ENCODE measurements around the gene RARB.

RARB gene

DNA sequence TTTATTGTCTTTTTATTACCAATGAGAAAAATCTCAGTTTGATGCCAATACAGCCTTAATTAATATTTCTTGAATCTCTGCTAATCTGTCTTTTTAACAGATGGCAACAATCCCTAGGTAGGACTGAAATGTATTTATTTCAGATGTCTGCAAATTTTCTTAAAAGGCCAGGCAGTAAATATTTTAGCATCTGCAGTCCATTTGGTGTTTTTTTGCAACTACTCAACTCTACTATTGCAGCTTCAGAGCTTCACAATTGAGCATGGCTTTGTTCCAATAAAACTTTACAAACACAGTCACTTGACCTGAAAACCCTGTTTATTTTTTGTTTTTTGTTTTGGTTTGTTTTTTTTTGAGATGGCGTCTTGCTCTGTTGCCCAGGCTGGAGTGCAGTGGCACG lies 82.7 kb downstream of the RARB start:
- no peak overlapping the region for H3K9ac ChIP-seq (ENCODE audit: low read length)
- H3K4me3 ChIP-seq (ENCODE audit: low read depth, low read length), result no peak overlapping the region
- no peaks in the 10 kb centered on the region for H3K9me3 ChIP-seq (ENCODE audit: control insufficient read depth, insufficient read depth, low read depth, low read length)
- H3K36me3 ChIP-seq (ENCODE audit: control insufficient read depth, insufficient read depth, low read length), result no peaks in the 10 kb centered on the region
- H3K27me3 ChIP-seq (ENCODE audit: control insufficient read depth, insufficient read depth, low read length), result no peaks in the 10 kb centered on the region
- H3K27ac ChIP-seq (ENCODE audit: low read depth, low read length), result no peak overlapping the region
- H3K4me1 ChIP-seq (ENCODE audit: control insufficient read depth, insufficient read depth, low read length), result no peaks in the 10 kb centered on the region; the same call in 1 of the 2 replicates

DNA sequence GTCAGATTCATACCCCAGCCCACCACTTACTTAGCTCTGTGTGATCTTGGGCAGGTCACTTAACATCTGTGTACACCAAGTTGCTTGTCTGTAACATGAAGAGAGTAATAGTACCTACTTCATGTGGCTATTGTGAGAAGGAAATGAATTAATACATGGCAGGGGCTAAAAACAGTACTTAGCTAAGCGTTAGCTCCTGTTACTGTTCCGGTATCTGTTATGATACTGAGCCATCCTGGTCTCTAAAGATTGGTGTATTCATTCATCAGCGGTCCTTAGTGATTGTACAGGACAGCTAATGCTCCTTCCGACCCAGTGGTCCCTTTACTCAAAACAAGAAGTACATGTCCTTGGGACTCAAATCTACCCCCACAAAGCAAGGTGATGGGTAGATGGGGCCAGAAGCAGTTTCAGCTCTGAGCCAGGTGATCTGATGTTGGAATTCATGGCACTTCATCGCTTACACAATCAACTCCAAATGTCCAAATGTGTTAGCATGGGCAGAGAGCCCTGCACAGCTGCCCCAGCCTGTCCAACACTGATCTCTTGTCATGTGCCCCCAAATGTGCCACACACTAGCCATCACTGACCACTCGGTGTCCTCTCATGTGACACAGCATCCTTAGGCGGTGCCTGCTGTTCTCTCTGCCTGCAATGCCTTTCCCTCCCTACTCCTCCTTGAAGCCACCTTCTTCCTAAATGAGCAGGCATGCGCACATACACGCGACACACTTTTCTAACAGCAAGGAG lies 84.1 kb downstream of the RARB start:
- H3K9ac ChIP-seq (ENCODE audit: low read length), result no peak overlapping the region
- no peak overlapping the region for H3K27ac ChIP-seq (ENCODE audit: low read depth, low read length)
- no peaks in the 10 kb centered on the region; the same call in 1 of the 2 replicates for H3K4me1 ChIP-seq (ENCODE audit: control insufficient read depth, insufficient read depth, low read length)
- H3K36me3 ChIP-seq (ENCODE audit: control insufficient read depth, insufficient read depth, low read length), result no peaks in the 10 kb centered on the region
- no peaks in the 10 kb centered on the region for H3K9me3 ChIP-seq (ENCODE audit: control insufficient read depth, insufficient read depth, low read depth, low read length)
- no peaks in the 10 kb centered on the region for H3K27me3 ChIP-seq (ENCODE audit: control insufficient read depth, insufficient read depth, low read length)
- H3K4me3 ChIP-seq (ENCODE audit: low read depth, low read length), result no peak overlapping the region

DNA sequence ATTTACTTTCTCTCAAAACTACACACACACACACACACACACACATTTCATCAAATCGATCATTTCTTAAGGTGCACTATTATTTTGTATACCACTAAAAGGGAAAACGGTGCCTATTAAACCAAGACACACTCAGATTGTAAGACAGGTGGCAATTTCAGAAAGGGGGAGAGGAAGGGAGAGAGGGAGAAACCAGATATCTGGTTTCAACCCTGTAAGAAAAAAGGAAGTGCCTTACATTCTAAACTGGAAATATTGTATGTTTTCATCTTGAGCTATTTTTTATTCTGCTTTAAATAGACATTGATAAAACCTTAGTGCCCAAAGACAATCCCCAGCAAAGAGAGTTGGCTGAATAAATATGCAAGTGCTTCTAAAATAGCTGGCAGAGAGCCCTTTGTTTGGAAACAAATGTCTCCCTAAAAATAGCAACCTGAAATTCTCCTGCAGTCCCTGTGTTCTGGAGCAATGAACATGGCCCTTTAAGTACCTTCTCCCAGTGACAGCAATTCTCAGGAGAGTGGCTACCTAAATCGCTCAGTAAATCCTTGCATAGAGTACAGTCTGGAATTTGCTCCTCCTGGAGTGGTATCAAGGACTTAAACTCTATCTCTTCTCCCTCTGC lies 85.7 kb downstream of the RARB start:
- H3K27ac ChIP-seq (ENCODE audit: low read depth, low read length), result no peak overlapping the region
- H3K36me3 ChIP-seq (ENCODE audit: control insufficient read depth, insufficient read depth, low read length), result no peaks in the 10 kb centered on the region
- no peaks in the 10 kb centered on the region; the same call in 1 of the 2 replicates for H3K4me1 ChIP-seq (ENCODE audit: control insufficient read depth, insufficient read depth, low read length)
- H3K9me3 ChIP-seq (ENCODE audit: control insufficient read depth, insufficient read depth, low read depth, low read length), result no peaks in the 10 kb centered on the region
- H3K27me3 ChIP-seq (ENCODE audit: control insufficient read depth, insufficient read depth, low read length), result no peaks in the 10 kb centered on the region
- H3K9ac ChIP-seq (ENCODE audit: low read length), result no peak overlapping the region
- H3K4me3 ChIP-seq (ENCODE audit: low read depth, low read length), result no peak overlapping the region

DNA sequence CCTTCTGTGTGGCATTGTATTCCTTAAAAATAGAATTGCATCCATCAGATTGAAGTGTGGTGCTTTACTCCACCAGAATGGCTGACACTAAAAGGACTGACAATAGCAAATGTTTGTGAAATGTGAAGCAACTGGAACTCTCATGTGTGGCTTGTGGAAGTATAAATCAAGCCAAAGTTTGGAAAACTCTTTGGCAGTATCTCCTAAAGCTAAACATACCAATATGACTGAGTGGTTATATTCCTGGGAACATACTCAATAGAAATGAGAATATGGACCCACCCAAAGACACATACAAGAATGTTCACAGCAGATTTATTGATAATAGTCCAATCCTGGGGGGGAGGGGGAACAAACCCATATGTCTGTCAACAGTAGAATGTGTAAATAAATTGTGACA lies 87.1 kb downstream of the RARB start:
- Histone ChIP-seq H3K27me3 (ENCODE audit: control insufficient read depth, insufficient read depth, low read length) (no peaks in the 10 kb centered on the region), H3K36me3 (ENCODE audit: control insufficient read depth, insufficient read depth, low read length) (no peaks in the 10 kb centered on the region), H3K9me3 (ENCODE audit: control insufficient read depth, insufficient read depth, low read depth, low read length) (no peaks in the 10 kb centered on the region), H3K4me3 (ENCODE audit: low read depth, low read length) (no peak overlapping the region), H3K27ac (ENCODE audit: low read depth, low read length) (no peak overlapping the region), H3K4me1 (ENCODE audit: control insufficient read depth, insufficient read depth, low read length) (no peaks in the 10 kb centered on the region; the same call in 1 of the 2 replicates), H3K9ac (ENCODE audit: low read length) (no peak overlapping the region)

DNA sequence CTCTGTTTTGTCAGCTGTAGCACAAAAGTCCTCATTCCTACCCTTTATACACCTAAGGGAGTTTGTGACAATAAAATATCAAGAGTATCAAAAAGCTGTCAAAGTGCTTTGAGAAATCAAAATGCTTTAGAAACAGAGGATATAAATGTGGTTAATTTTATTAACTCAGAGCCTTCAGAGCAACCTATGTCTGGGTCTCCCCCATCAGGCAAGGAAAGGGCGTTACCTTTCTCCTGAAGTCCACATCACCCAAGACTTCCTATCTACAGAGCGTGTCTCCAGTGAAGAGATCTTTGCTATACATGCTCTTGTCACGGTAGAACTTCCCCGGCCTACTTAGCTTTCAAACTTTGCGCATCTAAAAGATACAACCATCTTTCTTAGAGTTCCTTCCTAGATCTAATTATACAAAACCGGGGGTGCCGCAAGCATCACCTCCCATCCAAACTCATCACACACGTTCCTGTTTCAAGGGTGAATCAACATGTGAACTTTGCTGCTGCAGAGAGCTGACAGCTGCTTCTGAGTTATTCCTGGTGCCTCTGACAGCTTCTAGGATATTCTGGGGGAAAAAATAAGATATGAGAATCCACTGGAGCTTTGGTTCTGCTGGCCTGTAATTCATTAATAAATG lies 93.0 kb downstream of the RARB start:
- no peaks in the 10 kb centered on the region for H3K9me3 ChIP-seq (ENCODE audit: control insufficient read depth, insufficient read depth, low read depth, low read length)
- no peak overlapping the region for H3K4me3 ChIP-seq (ENCODE audit: low read depth, low read length)
- no peaks in the 10 kb centered on the region for H3K36me3 ChIP-seq (ENCODE audit: control insufficient read depth, insufficient read depth, low read length)
- H3K9ac ChIP-seq (ENCODE audit: low read length), result no peak overlapping the region
- H3K27me3 ChIP-seq (ENCODE audit: control insufficient read depth, insufficient read depth, low read length), result no peaks in the 10 kb centered on the region
- H3K27ac ChIP-seq (ENCODE audit: low read depth, low read length), result no peak overlapping the region
- H3K4me1 ChIP-seq (ENCODE audit: control insufficient read depth, insufficient read depth, low read length), result no peaks in the 10 kb centered on the region

DNA sequence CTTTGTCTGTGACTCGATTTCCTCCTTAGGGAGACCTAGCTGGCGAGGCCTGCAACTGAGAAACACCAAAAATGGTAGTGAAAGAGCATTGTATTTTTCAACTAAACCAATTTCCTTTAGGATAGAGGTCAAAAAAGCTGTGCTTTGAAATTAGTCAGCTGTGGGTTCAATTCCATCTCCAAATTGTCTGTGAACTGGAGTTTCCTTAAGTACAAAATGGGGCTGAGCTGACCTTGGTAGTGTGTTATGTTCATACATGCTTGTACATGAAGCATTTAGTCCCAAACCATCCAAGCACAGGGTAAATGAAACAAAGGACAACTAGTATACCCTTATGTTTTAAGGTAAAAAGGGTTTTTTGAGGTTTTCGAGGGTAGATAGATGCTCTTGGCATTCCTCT lies 99.3 kb downstream of the RARB start:
- Histone ChIP-seq H3K9ac (ENCODE audit: low read length) (no peak overlapping the region), H3K36me3 (ENCODE audit: control insufficient read depth, insufficient read depth, low read length) (no peaks in the 10 kb centered on the region), H3K4me3 (ENCODE audit: low read depth, low read length) (no peak overlapping the region), H3K4me1 (ENCODE audit: control insufficient read depth, insufficient read depth, low read length) (no peaks in the 10 kb centered on the region), H3K27ac (ENCODE audit: low read depth, low read length) (no peak overlapping the region), H3K9me3 (ENCODE audit: control insufficient read depth, insufficient read depth, low read depth, low read length) (no peaks in the 10 kb centered on the region), H3K27me3 (ENCODE audit: control insufficient read depth, insufficient read depth, low read length) (no peaks in the 10 kb centered on the region)

DNA sequence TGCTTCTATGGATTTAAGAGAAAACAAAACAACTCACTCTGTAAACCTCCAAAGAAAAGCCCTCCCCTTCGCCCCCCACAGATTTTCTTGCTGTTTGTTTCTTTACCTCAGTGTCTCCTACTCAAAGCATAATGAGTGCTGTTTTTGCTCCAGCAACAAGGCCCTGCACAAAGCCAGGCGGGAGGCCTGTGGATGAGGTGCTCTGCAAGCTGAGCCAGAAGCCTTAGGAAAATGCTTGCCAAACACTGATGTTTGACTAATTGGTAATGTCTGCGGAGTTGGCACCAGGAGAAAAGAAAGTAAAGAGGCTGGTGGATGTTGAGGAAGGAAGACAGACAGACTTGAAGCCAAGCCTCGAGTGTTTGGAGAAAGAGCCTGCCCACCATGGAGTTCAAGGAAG lies 99.7 kb downstream of the RARB start:
- H3K4me3 ChIP-seq (ENCODE audit: low read depth, low read length), result no peak overlapping the region
- no peaks in the 10 kb centered on the region for H3K27me3 ChIP-seq (ENCODE audit: control insufficient read depth, insufficient read depth, low read length)
- 0 out of 2 replicates have a peak, but pooled peaks cover 2% of the 10 kb centered on the region for H3K9me3 ChIP-seq (ENCODE audit: control insufficient read depth, insufficient read depth, low read depth, low read length)

DNA sequence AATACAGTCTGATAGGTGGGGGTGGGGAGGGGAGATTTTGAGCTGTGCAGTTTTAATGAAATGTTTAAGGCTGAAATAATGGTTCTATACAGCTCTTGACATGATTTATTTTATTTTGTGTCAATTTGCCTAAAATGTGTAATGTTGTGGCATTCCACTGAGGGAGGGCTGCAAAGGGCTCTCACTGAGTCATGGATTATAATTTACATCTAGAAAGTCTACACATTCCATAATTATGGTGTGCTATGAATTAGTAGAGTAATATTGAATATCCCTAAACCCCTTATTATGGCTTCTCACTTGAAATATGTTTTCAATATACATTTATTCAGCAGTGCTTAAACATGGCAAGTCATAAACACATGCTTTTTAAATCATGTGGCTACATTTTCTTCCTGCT lies 103.9 kb downstream of the RARB start:
- Histone ChIP-seq H3K9me3 (ENCODE audit: control insufficient read depth, insufficient read depth, low read depth, low read length) (0 out of 2 replicates have a peak, but pooled peaks cover 2% of the 10 kb centered on the region), H3K36me3 (ENCODE audit: control insufficient read depth, insufficient read depth, low read length) (no peaks in the 10 kb centered on the region), H3K27ac (ENCODE audit: low read depth, low read length) (no peak overlapping the region), H3K4me3 (ENCODE audit: low read depth, low read length) (no peak overlapping the region), H3K9ac (ENCODE audit: low read length) (no peak overlapping the region), H3K27me3 (ENCODE audit: control insufficient read depth, insufficient read depth, low read length) (no peaks in the 10 kb centered on the region), H3K4me1 (ENCODE audit: control insufficient read depth, insufficient read depth, low read length) (no peaks in the 10 kb centered on the region)

More for the DNA sequence above, 99.7 kb downstream of the RARB start:
- Histone ChIP-seq H3K36me3 (ENCODE audit: control insufficient read depth, insufficient read depth, low read length) (no peaks in the 10 kb centered on the region), H3K27ac (ENCODE audit: low read depth, low read length) (no peak overlapping the region), H3K4me1 (ENCODE audit: control insufficient read depth, insufficient read depth, low read length) (no peaks in the 10 kb centered on the region), H3K9ac (ENCODE audit: low read length) (no peak overlapping the region)

DNA sequence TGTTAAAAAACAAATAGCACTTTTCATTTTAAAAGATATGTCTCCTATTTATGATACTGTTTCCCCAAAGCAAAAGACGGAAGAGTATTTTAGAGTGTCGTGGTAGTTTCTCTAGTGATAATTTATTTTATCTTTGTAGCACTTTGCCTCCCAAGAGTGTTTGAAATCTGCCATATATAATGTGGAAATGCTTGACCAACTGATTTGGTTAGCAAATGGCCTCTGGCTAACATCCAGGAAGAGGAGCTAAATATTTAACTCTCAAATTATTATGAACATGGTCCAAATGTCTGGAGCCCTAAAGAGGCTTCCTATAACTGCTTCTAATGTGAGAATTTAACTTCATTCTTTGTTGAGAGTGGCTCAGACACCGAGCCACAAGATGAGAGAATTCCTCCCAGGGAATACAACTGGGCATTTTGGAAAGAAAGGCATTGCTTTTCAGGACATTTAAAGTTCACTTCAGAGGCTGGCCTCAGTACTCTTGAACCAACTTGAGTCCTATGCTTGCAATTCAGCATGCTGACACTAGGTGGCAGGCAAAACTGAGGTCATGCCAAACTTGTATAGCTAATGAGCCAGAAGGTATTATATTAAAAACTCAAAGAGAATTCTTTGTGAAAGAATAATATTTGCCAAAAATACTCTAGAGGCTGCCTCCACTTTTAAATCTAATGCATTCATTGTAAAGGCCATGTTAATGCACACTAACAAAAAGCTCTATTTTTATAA lies 104.5 kb downstream of the RARB start:
- Histone ChIP-seq H3K9me3 (ENCODE audit: control insufficient read depth, insufficient read depth, low read depth, low read length) (0 out of 2 replicates have a peak, but pooled peaks cover 2% of the 10 kb centered on the region), H3K36me3 (ENCODE audit: control insufficient read depth, insufficient read depth, low read length) (no peaks in the 10 kb centered on the region), H3K27ac (ENCODE audit: low read depth, low read length) (no peak overlapping the region), H3K4me1 (ENCODE audit: control insufficient read depth, insufficient read depth, low read length) (no peaks in the 10 kb centered on the region), H3K9ac (ENCODE audit: low read length) (no peak overlapping the region), H3K4me3 (ENCODE audit: low read depth, low read length) (no peak overlapping the region), H3K27me3 (ENCODE audit: control insufficient read depth, insufficient read depth, low read length) (no peaks in the 10 kb centered on the region)

DNA sequence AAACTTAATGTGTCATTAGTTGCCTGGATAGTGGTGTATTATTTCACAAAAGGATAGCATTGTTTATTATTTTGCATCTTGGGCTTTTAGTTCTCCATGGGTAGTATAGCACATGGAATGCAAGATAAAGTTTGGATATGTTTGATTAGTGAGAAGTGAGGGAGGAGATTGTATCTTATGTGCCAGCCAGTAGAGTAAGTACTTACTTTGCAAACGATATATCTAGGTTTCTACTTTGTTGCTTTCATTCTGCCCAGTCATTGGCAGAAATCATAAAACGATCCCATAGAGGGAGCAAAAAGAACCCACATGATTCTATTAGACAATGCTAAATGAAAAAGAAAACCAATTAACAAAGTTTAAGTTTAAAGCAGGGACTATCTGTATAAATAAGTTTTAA lies 105.3 kb downstream of the RARB start:
- Histone ChIP-seq H3K9ac (ENCODE audit: low read length) (no peak overlapping the region), H3K27me3 (ENCODE audit: control insufficient read depth, insufficient read depth, low read length) (no peaks in the 10 kb centered on the region), H3K4me1 (ENCODE audit: control insufficient read depth, insufficient read depth, low read length) (no peaks in the 10 kb centered on the region), H3K36me3 (ENCODE audit: control insufficient read depth, insufficient read depth, low read length) (no peaks in the 10 kb centered on the region), H3K27ac (ENCODE audit: low read depth, low read length) (no peak overlapping the region), H3K9me3 (ENCODE audit: control insufficient read depth, insufficient read depth, low read depth, low read length) (0 out of 2 replicates have a peak, but pooled peaks cover 2% of the 10 kb centered on the region), H3K4me3 (ENCODE audit: low read depth, low read length) (no peak overlapping the region)
